Prostate gland (tissue), 2 donors: ENCODE data around the gene MMP14.

Source experiments
- CTCF ChIP-seq, 4 experiments: fragments of 200-600 bp in 2 of 4; fragments of 450-650 bp in 2 of 4; sonication (generic) in 2 of 4; IDR thresholded peaks; 1 replicate in 3 of 4; 2 replicates in 1 of 4; pipeline ENCODE4 v1.5.1; 2016 to 2019; ENCODE audit warnings: antibody characterized with exemption in 4 of 4, mild to moderate bottlenecking in 2 of 4, moderate library complexity in 2 of 4
- POLR2A ChIP-seq: fragments of 450-650 bp; IDR thresholded peaks from one replicate; pipeline ENCODE4 v1.6.1; 2016; ENCODE audit warnings: antibody characterized with exemption, mild to moderate bottlenecking
- POLR2AphosphoS5 ChIP-seq: sonication (generic); formaldehyde crosslinking; IDR thresholded peaks from one replicate; pipeline ENCODE4 v1.6.1; 2017; ENCODE audit warnings: antibody characterized with exemption

GRCh38 chr14:22807432-22808087, 28.8 kb upstream of the MMP14 start:
- TF ChIP-seq CTCF (IDR thresholded peaks at IDR 0.05) (no peak), POLR2A (no peak), POLR2AphosphoS5 (no peak)
